Measurements from ENCODE around the gene FAM186B.

GRCh38 chr12:49599961-49600360 lies 5.5 kb downstream of the FAM186B start:
- TF ChIP-seq CTCF (IDR thresholded peaks at IDR 0.05; ENCODE audit: low read length) (no peak), EZH2 (IDR thresholded peaks at IDR 0.05; ENCODE audit: borderline replicate concordance, low read length) (no peak)
